Tibial artery (tissue), 4 donors: ENCODE data around the gene GRIK4.

ENCODE experiments used
- DNase-seq, 2 donors: peaks; one replicate each; pipeline ENCODE4 v3.0.0-alpha.2; 2019
- H3K27ac ChIP-seq, 2 donors: fragments of 200-600 bp; sonication (generic) in 1 of 2; 1 replicate in 1 of 2; 2 replicates in 1 of 2; pipeline ENCODE4 v1.5.1; 2018 to 2019; ENCODE audit warnings: mild to moderate bottlenecking in 1 of 2
- H3K27me3 ChIP-seq, 2 donors: fragments of 200-600 bp; sonication (generic) in 1 of 2; one replicate each; pipeline versions ENCODE4 v1.5.1 to v1.6.0; 2016 to 2019
- H3K36me3 ChIP-seq, 3 donors: fragments of 200-600 bp; sonication (generic) in 2 of 3; one replicate each; pipeline ENCODE4 v1.5.1; 2016 to 2019; ENCODE audit warnings: mild to moderate bottlenecking in 2 of 3
- H3K4me1 ChIP-seq, 4 donors: fragments of 200-600 bp; sonication (generic) in 2 of 4; 1 replicate in 3 of 4; 2 replicates in 1 of 4; pipeline ENCODE4 v1.5.1; 2016 to 2019
- H3K4me3 ChIP-seq, 2 donors: fragments of 200-600 bp; sonication (generic) in 1 of 2; 1 replicate in 1 of 2; 2 replicates in 1 of 2; pipeline ENCODE4 v1.5.1; 2018 to 2019; ENCODE audit warnings: mild to moderate bottlenecking in 2 of 2
- H3K9me3 ChIP-seq, 3 donors: fragments of 200-600 bp; sonication (generic) in 1 of 3; one replicate each; pipeline ENCODE4 v1.5.1; 2016 to 2019
- CTCF ChIP-seq, 2 experiments: fragments of 200-600 bp in 1 of 2; fragments of 450-650 bp in 1 of 2; IDR thresholded peaks; one replicate each; pipeline ENCODE4 v1.5.1; 2017 to 2019; ENCODE audit warnings: antibody characterized with exemption in 2 of 2, mild to moderate bottlenecking in 1 of 2, moderate library complexity in 1 of 2
- intact Hi-C: fragments of 100-400 bp; cut with DNase I; formaldehyde crosslinking; loops from one replicate; pipeline ENCODE4 v1.15.0; 2023; ENCODE audit warnings: low total_unique reads

Gene GRIK4

GRCh38 chr11:120988603-120989002 lies 477.1 kb downstream of the GRIK4 start:
- no peak overlapping the region for H3K4me3 ChIP-seq
- H3K36me3 ChIP-seq, result no peaks in the 10 kb centered on the region
- H3K27me3 ChIP-seq, result peaks cover 0 to 6% of the 10 kb centered on the region in 2 donors
- no peaks in the 10 kb centered on the region for H3K9me3 ChIP-seq
- no peak for DNase-seq
- TF ChIP-seq CTCF (IDR thresholded peaks at IDR 0.05), result no peak
- peaks cover 0 to 12% (median 10%) of the 10 kb centered on the region in 4 donors for H3K4me1 ChIP-seq
- intact Hi-C loops, result no loop called here
- H3K27ac ChIP-seq, result no peak overlapping the region

GRCh38 chr11:120991830-120992686 lies 480.5 kb downstream of the GRIK4 start:
- no peak for DNase-seq
- H3K27me3 ChIP-seq, result peaks cover 0 to 5% of the 10 kb centered on the region in 2 donors
- H3K27ac ChIP-seq, result no peak overlapping the region
- no peaks in the 10 kb centered on the region for H3K36me3 ChIP-seq
- no peaks in the 10 kb centered on the region for H3K4me1 ChIP-seq
- no peaks in the 10 kb centered on the region for H3K9me3 ChIP-seq
- TF ChIP-seq CTCF (IDR thresholded peaks at IDR 0.05), result no peak
- intact Hi-C loops, result no loop called here
- H3K4me3 ChIP-seq, result no peak overlapping the region

- no peak for TF ChIP-seq CTCF (IDR thresholded peaks at IDR 0.05)
- Histone ChIP-seq H3K4me3 (no peak overlapping the region), H3K27ac (no peak overlapping the region), H3K36me3 (no peaks in the 10 kb centered on the region), H3K27me3 (peaks cover 0 to 18% of the 10 kb centered on the region in 2 donors), H3K4me1 (no peaks in the 10 kb centered on the region), H3K9me3 (no peaks in the 10 kb centered on the region)
- no peak for DNase-seq
- intact Hi-C loops, result no loop called here
These were observed 482.7 kb downstream of the GRIK4 start for GRCh38 chr11:120994091-120994859.

GRCh38 chr11:120995184-120995583 lies 483.6 kb downstream of the GRIK4 start:
- TF ChIP-seq CTCF (IDR thresholded peaks at IDR 0.05), result no peak
- H3K4me1 ChIP-seq, result no peaks in the 10 kb centered on the region
- intact Hi-C loops, result no loop called here
- no peak for DNase-seq
- H3K27me3 ChIP-seq, result peaks cover 0 to 21% of the 10 kb centered on the region in 2 donors
- no peak overlapping the region for H3K27ac ChIP-seq
- H3K9me3 ChIP-seq, result no peaks in the 10 kb centered on the region
- H3K36me3 ChIP-seq, result no peaks in the 10 kb centered on the region
- H3K4me3 ChIP-seq, result no peak overlapping the region

- no peaks in the 10 kb centered on the region for H3K36me3 ChIP-seq
- TF ChIP-seq CTCF (IDR thresholded peaks at IDR 0.05), result no peak
These were observed 485.4 kb downstream of the GRIK4 start for GRCh38 chr11:120996973-120997372.

More at GRCh38 chr11:120996973-120997372, 485.4 kb downstream of the GRIK4 start:
- Histone ChIP-seq H3K27me3 (peaks cover 0 to 18% of the 10 kb centered on the region in 2 donors), H3K4me1 (no peaks in the 10 kb centered on the region), H3K4me3 (no peak overlapping the region), H3K9me3 (no peaks in the 10 kb centered on the region), H3K27ac (no peak overlapping the region)
- intact Hi-C loops, result no loop called here
- no peak for DNase-seq
